Stimulated activated CD4-positive, alpha-beta T cell treated with anti-CD3 and anti-CD28 coated beads, Interleukin-1b, Interleukin-23, amount 100 ng/mL, for 4 hours (primary cell): ENCODE measurements around the gene CACNA1C.

Experiments
- DNase-seq, 2 donors: peaks; one replicate each; pipeline ENCODE4 v3.0.0-alpha.2; 2020; ENCODE audit warnings: low read depth in 2 of 2

The CACNA1C gene

GRCh38 chr12:2414810-2415567 is 362.2 kb downstream of the CACNA1C start:
- no peak for DNase-seq

DNA sequence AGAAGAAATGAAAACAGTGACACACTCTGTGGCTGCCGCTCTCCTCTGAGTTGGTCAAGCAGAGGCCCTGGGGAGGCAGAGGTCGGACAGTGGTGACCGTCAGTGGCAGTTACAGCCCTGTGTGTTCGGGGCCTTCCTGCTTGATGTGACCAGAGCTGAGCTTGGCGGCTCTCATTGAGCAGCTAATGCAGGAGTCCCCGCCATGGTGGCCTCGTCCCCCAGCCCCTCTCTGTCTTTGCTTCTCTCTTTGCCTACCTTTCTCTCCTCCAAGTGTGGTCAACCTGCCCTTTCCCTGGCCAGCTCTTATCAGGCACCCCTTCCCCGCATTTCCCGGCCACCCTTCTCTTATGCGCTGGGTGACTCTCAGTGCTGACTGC is 362.8 kb downstream of the CACNA1C start:
- no peak for DNase-seq

- DNase-seq = no peak
Measured at GRCh38 chr12:2416158-2416557, 363.4 kb downstream of the CACNA1C start.

DNA sequence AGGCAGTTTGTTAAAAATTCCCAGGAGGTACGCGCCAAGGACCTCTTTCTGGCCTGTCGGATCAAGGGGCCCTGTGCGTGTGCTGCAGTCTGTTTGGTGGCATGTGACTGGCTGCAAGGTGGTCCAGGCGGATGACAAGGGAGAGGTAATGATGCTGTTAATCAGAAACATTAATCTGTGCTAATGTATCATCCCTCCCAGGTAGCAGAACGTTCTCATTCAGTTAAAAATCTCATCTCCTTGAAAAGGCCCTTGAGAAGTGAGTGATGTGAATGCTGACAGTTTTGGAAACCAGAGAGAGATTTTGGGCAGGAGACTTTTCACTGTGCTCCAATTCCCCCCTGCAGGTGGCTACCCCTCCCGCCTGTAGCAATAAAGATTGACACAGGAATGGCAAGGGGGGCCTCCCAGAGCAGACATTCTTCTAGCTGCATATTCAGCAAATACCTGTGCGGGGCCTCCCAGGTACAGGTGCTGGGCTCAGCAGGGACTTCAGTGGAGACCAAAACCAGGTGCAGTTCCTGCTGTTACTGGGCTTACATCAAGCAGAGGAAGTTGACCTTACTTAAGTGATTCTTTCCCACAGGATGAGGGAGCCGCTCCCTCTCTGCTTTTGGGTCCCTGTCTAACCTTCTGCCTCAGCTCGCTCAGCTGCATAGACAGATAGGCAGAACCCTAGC is 364.8 kb downstream of the CACNA1C start:
- no peak for DNase-seq

GRCh38 chr12:2418579-2418978 is 365.8 kb downstream of the CACNA1C start:
- no peak for DNase-seq

- no peak for DNase-seq
Measured at GRCh38 chr12:2422591-2422990, 369.8 kb downstream of the CACNA1C start.

- DNase-seq = no peak
Measured at GRCh38 chr12:2429032-2429431, 376.2 kb downstream of the CACNA1C start.

DNA sequence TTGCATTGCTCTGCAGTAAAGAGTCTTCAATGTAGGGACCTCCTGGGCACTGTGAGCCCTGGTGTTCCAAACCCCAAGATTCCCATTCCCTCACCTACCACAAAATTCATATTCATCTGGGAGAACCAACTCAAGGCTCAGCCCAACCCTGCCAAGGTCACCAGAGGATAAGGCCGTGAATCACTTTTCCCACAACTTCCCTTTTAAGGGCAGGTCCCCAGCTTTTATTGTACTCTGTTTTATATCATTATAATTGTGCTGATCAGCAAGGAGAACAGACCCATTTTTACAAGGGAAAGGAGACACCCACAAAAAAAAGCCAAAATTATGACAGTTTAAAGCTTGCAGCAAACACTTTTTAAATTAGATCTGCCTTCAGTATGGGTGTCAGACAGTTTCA is 379.0 kb downstream of the CACNA1C start:
- no peak for DNase-seq

GRCh38 chr12:2432856-2433255 is 380.1 kb downstream of the CACNA1C start:
- DNase-seq = no peak

GRCh38 chr12:2435511-2435910 is 382.7 kb downstream of the CACNA1C start:
- no peak for DNase-seq

- DNase-seq = no peak
Measured at GRCh38 chr12:2439332-2440100, 386.7 kb downstream of the CACNA1C start.

DNA sequence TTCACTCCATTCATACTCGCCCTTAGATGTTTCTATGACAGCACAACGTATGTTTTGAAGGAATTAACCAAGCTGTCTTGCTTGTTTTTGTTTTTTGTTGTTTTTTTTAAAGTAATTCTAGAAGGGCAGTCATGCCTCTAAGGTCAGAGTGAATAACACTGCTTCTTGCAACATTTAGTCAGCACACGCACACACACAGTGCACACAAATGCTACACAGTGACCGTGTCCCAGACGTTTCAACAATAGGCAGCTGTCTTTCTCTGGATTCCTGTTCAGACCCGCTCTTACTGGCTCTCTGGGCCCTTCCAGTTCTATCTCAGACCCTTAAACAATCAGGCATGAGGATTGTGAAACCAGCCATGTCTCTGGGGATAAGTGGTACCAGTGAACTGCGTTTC is 391.0 kb downstream of the CACNA1C start:
- no peak for DNase-seq

- DNase-seq = no peak
Measured at GRCh38 chr12:2445968-2446367, 393.2 kb downstream of the CACNA1C start.

GRCh38 chr12:2447861-2448260 is 395.1 kb downstream of the CACNA1C start:
- DNase-seq = no peak

- DNase-seq = no peak
Measured at GRCh38 chr12:2449586-2449985, 396.8 kb downstream of the CACNA1C start.

DNA sequence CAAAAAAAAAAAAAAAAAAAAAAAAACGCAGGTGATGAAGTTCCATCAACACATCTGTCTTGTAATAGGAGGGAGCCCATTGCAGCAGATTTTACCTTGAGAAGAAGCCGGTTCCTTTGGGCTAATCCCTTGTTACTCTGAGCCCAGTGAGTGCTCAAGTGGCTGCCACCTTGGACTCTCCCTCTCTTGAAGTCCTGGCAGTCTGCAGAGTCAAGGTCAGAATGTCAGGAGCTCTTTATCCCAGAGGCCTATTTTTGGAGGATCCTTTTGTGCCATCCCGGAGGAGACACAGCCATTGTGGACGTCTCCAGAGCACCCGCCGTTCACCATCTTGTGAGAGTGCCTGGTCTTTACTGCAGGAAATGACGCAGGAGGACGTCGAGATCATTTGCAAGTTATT is 397.8 kb downstream of the CACNA1C start:
- DNase-seq = no peak

DNA sequence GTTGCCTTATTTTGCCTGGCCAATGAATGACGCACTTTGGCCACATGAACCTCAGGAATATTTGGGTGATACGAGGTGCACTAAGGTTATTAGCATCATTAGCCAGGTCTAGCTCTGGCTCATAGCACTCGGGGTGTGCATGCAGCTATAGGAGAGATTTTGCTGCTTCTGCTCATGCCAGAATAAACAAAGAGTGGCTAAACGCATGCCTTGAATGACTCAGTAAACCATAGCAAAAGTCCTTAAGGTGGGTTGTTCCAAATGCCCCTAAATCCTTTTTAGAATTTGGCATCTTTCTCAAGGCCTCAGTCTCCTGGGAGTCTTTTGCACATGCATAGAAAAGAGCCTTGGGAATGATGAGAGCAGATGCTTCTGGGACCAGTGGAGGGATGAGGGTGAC is 398.2 kb downstream of the CACNA1C start:
- no peak for DNase-seq

DNA sequence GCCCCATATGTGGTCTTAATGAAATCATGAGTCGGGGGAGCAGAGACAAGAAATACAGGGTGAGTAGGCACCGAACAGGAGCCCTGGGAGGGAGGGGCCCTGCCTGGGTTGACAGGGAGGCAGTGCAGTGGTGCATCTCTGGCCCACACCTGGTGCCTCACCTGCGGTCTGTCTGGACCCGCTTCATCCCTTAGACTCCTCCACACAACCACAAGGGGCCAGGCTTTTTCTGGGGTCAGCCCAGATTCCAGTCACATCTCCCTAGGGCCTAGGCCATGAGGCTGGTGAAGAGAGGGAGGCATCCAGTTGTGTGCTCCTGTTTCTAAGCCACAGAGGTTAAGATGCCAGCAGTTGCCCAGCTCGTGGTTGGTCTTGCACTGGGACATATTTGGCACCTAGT is 398.7 kb downstream of the CACNA1C start:
- DNase-seq = no peak

GRCh38 chr12:2453076-2453760 is 400.4 kb downstream of the CACNA1C start:
- DNase-seq = no peak

DNA sequence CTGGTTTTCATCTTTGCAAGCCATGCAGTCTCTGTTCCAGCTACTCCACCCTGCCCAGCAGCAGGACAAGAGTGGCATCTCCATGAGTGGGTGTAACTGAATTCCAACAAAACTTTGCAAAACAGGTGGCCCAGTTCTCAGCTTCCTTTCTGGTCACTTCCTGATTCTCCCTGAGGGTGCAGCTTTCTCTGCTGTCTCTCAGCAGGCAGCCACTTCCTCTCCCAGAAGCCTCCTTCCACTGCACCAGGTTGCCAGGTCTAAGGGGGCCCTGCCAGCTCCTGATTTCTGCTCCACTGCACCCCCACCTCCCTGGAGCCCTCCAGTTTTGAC is 400.9 kb downstream of the CACNA1C start:
- no peak for DNase-seq

DNA sequence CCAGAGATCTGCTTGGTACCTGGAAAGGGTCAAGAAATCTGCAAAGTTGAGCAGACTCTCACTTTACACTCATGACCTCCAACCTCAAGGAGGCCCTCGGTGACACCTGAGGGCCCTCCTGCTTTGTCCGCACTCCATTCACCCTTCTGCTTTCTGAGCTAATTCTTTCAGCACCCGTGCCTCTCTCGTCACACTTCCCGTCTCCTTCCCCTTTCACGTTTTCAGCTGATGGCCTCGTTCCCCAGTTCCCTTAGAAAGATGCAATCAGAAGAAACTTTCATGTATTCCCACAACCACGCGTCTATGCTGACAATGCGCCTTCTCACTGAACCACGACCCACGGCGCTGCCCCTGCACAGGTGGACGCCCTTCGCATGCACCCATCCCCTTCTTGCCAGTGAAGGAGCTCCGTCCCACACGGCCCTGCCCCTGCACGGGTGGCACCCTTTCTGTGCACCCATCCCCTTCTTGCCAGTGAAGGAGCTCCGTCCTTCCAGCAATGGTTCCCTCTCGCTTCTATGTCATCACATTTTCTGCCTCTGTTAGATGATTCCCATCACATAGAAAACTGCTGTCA is 401.9 kb downstream of the CACNA1C start:
- DNase-seq = no peak

- no peak for DNase-seq
Measured at GRCh38 chr12:2455410-2455809, 402.6 kb downstream of the CACNA1C start.
